Activated CD4-positive, alpha-beta T cell treated with anti-CD3 and anti-CD28 coated beads for 4 hours (primary cell): Measurements from ENCODE around the gene NUAK1.

Experiments used
- DNase-seq, 2 donors: peaks; one replicate each; pipeline ENCODE4 v3.0.0-alpha.2; 2020

Gene NUAK1

GRCh38 chr12:106058256-106059182, 80.2 kb downstream of the NUAK1 start:
- no peak for DNase-seq

- no peak for DNase-seq
These were observed 84.7 kb downstream of the NUAK1 start for GRCh38 chr12:106054049-106054448.

GRCh38 chr12:106051853-106052531, 86.8 kb downstream of the NUAK1 start:
- no peak for DNase-seq

- no peak for DNase-seq
These were observed 89.2 kb downstream of the NUAK1 start for GRCh38 chr12:106049546-106049945.

- DNase-seq, result no peak
These were observed 89.6 kb downstream of the NUAK1 start for GRCh38 chr12:106049105-106049504.

- no peak for DNase-seq
These were observed 90.1 kb downstream of the NUAK1 start for GRCh38 chr12:106048676-106049075.

- no peak for DNase-seq
These were observed 90.7 kb downstream of the NUAK1 start for GRCh38 chr12:106048016-106048415.

GRCh38 chr12:106046947-106047346, 91.8 kb downstream of the NUAK1 start:
- no peak for DNase-seq

- DNase-seq, result no peak
These were observed 92.4 kb downstream of the NUAK1 start for GRCh38 chr12:106046301-106046846.

- DNase-seq, result no peak
These were observed 93.5 kb downstream of the NUAK1 start for GRCh38 chr12:106045251-106045674.

GRCh38 chr12:106044773-106045172, 94.0 kb downstream of the NUAK1 start:
- DNase-seq, result no peak

GRCh38 chr12:106042037-106042436, 96.7 kb downstream of the NUAK1 start:
- DNase-seq, result no peak

GRCh38 chr12:106040521-106040920, 98.2 kb downstream of the NUAK1 start:
- DNase-seq, result no peak

GRCh38 chr12:106039646-106040404, 98.9 kb downstream of the NUAK1 start:
- DNase-seq, result no peak

- no peak for DNase-seq
These were observed 99.5 kb downstream of the NUAK1 start for GRCh38 chr12:106039242-106039641.

- DNase-seq, result no peak
These were observed 101.0 kb downstream of the NUAK1 start for GRCh38 chr12:106037524-106038298.

GRCh38 chr12:106035421-106035820, 103.3 kb downstream of the NUAK1 start:
- no peak for DNase-seq

GRCh38 chr12:106034316-106034715, 104.4 kb downstream of the NUAK1 start:
- DNase-seq, result no peak

- no peak for DNase-seq
These were observed 105.5 kb downstream of the NUAK1 start for GRCh38 chr12:106033161-106033675.

- DNase-seq, result no peak
These were observed 106.2 kb downstream of the NUAK1 start for GRCh38 chr12:106032623-106032925.

- no peak for DNase-seq
These were observed 106.8 kb downstream of the NUAK1 start for GRCh38 chr12:106031761-106032622.
